Nephron progenitor cell (in vitro differentiated cells): ENCODE results near the gene NR4A2.

Experiments used
- DNase-seq: peaks from one replicate; pipeline ENCODE4 v3.0.0; 2021
- H3K27ac Mint-ChIP-seq: 2 replicates; pipeline ENCODE4 v1.8.0; 2021; ENCODE audit warnings: mild to moderate bottlenecking, moderate library complexity, mixed read lengths
- H3K27me3 Mint-ChIP-seq: 2 replicates; pipeline ENCODE4 v1.8.0; 2021; ENCODE audit warnings: mild to moderate bottlenecking, low read depth, mixed read lengths; ENCODE audit not compliant: poor library complexity
- H3K36me3 Mint-ChIP-seq: 2 replicates; pipeline ENCODE4 v1.8.0; 2021; ENCODE audit warnings: low read depth, mixed read lengths
- H3K4me1 Mint-ChIP-seq: 2 replicates; pipeline ENCODE4 v1.8.0; 2021; ENCODE audit warnings: mixed read lengths
- H3K4me3 Mint-ChIP-seq: 2 replicates; pipeline ENCODE4 v1.8.0; 2021; ENCODE audit warnings: mild to moderate bottlenecking, moderate library complexity, mixed read lengths
- H3K9me3 Mint-ChIP-seq: 2 replicates; pipeline ENCODE4 v1.8.0; 2021; ENCODE audit warnings: mild to moderate bottlenecking, moderate library complexity, mixed read lengths
- CTCF ChIP-seq: fragments of 200-600 bp; sonication (generic); IDR thresholded peaks from 2 replicates; pipeline ENCODE4 v1.5.0; 2021; ENCODE audit warnings: antibody characterized with exemption

NR4A2 gene

GRCh38 chr2:156342254-156343095 is 10.0 kb upstream of the NR4A2 start:
- H3K27me3 Mint-ChIP-seq, result no peaks in the 10 kb centered on the region
- peak; percentile 89 for DNase-seq
- peak overlapping the region; percentile 98 for H3K27ac Mint-ChIP-seq
- H3K4me3 Mint-ChIP-seq, result peak overlapping the region; percentile 90
- H3K4me1 Mint-ChIP-seq, result peaks cover 32% of the 10 kb centered on the region
- no peak for TF ChIP-seq CTCF
- no peaks in the 10 kb centered on the region for H3K9me3 Mint-ChIP-seq
- no peaks in the 10 kb centered on the region for H3K36me3 Mint-ChIP-seq

- peak; percentile 77 for DNase-seq
- Mint-ChIP-seq H3K4me1 (peaks cover 32% of the 10 kb centered on the region), H3K4me3 (peak overlapping the region; percentile 89)
These were observed 9.1 kb upstream of the NR4A2 start for GRCh38 chr2:156341452-156342253.

GRCh38 chr2:156340804-156341451 is 8.4 kb upstream of the NR4A2 start:
- H3K27me3 Mint-ChIP-seq, result no peaks in the 10 kb centered on the region

More at GRCh38 chr2:156341452-156342253, 9.1 kb upstream of the NR4A2 start:
- Mint-ChIP-seq H3K36me3 (no peaks in the 10 kb centered on the region), H3K9me3 (no peaks in the 10 kb centered on the region), H3K27ac (peak overlapping the region; percentile 98), H3K27me3 (no peaks in the 10 kb centered on the region)
- no peak for TF ChIP-seq CTCF

GRCh38 chr2:156340377-156340776 is 7.9 kb upstream of the NR4A2 start:
- no peak for TF ChIP-seq CTCF
- peaks cover 37% of the 10 kb centered on the region for H3K4me1 Mint-ChIP-seq
- H3K9me3 Mint-ChIP-seq, result no peaks in the 10 kb centered on the region
- no peaks in the 10 kb centered on the region for H3K36me3 Mint-ChIP-seq
- H3K27me3 Mint-ChIP-seq, result peaks cover 4% of the 10 kb centered on the region
- DNase-seq, result no peak
- no peak overlapping the region for H3K27ac Mint-ChIP-seq
- no peak overlapping the region for H3K4me3 Mint-ChIP-seq

More at GRCh38 chr2:156340804-156341451, 8.4 kb upstream of the NR4A2 start:
- no peaks in the 10 kb centered on the region for H3K36me3 Mint-ChIP-seq
- peak; percentile 36 for DNase-seq
- H3K4me1 Mint-ChIP-seq, result peaks cover 32% of the 10 kb centered on the region
- H3K9me3 Mint-ChIP-seq, result no peaks in the 10 kb centered on the region
- TF ChIP-seq CTCF, result no peak
- H3K4me3 Mint-ChIP-seq, result peak overlapping the region; percentile 89
- peak overlapping the region; percentile 98 for H3K27ac Mint-ChIP-seq

- Mint-ChIP-seq H3K4me3 (no peak overlapping the region), H3K4me1 (peaks cover 42% of the 10 kb centered on the region), H3K27ac (no peak overlapping the region), H3K9me3 (no peaks in the 10 kb centered on the region), H3K36me3 (no peaks in the 10 kb centered on the region), H3K27me3 (peaks cover 6% of the 10 kb centered on the region)
- TF ChIP-seq CTCF, result no peak
- no peak for DNase-seq
These were observed 7.3 kb upstream of the NR4A2 start for GRCh38 chr2:156339865-156340264.
